GM19240 (cell line): ENCODE measurements around the gene NAV2.

ENCODE experiments used
- DNase-seq: peaks from one replicate; pipeline ENCODE4 v3.0.0; 2011; ENCODE audit warnings: low spot score; ENCODE audit not compliant: insufficient read length

Gene NAV2

GRCh38 chr11:19683862-19684491 is 28.7 kb upstream of the NAV2 start:
- DNase-seq: no peak

- no peak for DNase-seq
Measured at GRCh38 chr11:19686234-19686633, 26.4 kb upstream of the NAV2 start.

- no peak for DNase-seq
Measured at GRCh38 chr11:19687392-19687791, 25.2 kb upstream of the NAV2 start.

GRCh38 chr11:19689281-19690000 is 23.2 kb upstream of the NAV2 start:
- DNase-seq: no peak

- no peak for DNase-seq
Measured at GRCh38 chr11:19690885-19691284, 21.8 kb upstream of the NAV2 start.

GRCh38 chr11:19691815-19692500 is 20.7 kb upstream of the NAV2 start:
- no peak for DNase-seq

- DNase-seq: no peak
Measured at GRCh38 chr11:19693146-19693545, 19.5 kb upstream of the NAV2 start.

- DNase-seq: no peak
Measured at GRCh38 chr11:19694796-19695345, 17.8 kb upstream of the NAV2 start.

- DNase-seq: no peak
Measured at GRCh38 chr11:19696073-19696472, 16.6 kb upstream of the NAV2 start.

GRCh38 chr11:19696904-19697303 is 15.7 kb upstream of the NAV2 start:
- no peak for DNase-seq

GRCh38 chr11:19697721-19698121 is 14.9 kb upstream of the NAV2 start:
- DNase-seq: no peak

- DNase-seq: no peak
Measured at GRCh38 chr11:19698493-19699292, 13.9 kb upstream of the NAV2 start.

- no peak for DNase-seq
Measured at GRCh38 chr11:19701421-19701820, 11.2 kb upstream of the NAV2 start.

GRCh38 chr11:19702620-19703019 is 10.0 kb upstream of the NAV2 start:
- DNase-seq: no peak

- DNase-seq: no peak
Measured at GRCh38 chr11:19703211-19703610, 9.4 kb upstream of the NAV2 start.

- no peak for DNase-seq
Measured at GRCh38 chr11:19704213-19704612, 8.4 kb upstream of the NAV2 start.

- no peak for DNase-seq
Measured at GRCh38 chr11:19705936-19706335, 6.7 kb upstream of the NAV2 start.

- DNase-seq: no peak
Measured at GRCh38 chr11:19711911-19712280, 741 bp upstream of the NAV2 start.

- no peak for DNase-seq
Measured at GRCh38 chr11:19713196-19714021, 772 bp downstream of the NAV2 start.

- DNase-seq: no peak
Measured at GRCh38 chr11:19714022-19714386, 1.4 kb downstream of the NAV2 start.
